Small intestine (tissue), 7 donors: ENCODE data around the gene MTHFD1L. TPM values are rescaled to one million over a fixed set of nuclear protein-coding genes. Genes with fewer than 3 reads are reported as not detected.

Experiments used
- DNase-seq, 2 donors: peaks; one replicate each; pipeline versions ENCODE4 v3.0.0 to v3.0.0-alpha.2; 2013
- FAIRE-seq: peaks from 2 replicates; lab custom pipeline; 2012; peaks lifted over from hg19 to GRCh38; lab: Jason Lieb, UNC
- H3K27ac ChIP-seq, 3 donors: one replicate each; pipeline ENCODE4 v1.5.1; 2013; ENCODE audit warnings: low read length in 2 of 3, mild to moderate bottlenecking in 2 of 3, control low read depth in 1 of 3, inconsistent platforms in 1 of 3, low read depth in 1 of 3, moderate library complexity in 1 of 3
- H3K27me3 ChIP-seq, 3 donors: one replicate each; pipeline ENCODE4 v1.6.1; 2013; ENCODE audit warnings: low read length in 3 of 3, inconsistent platforms in 1 of 3; ENCODE audit not compliant: control insufficient read depth in 3 of 3, insufficient read depth in 3 of 3
- H3K36me3 ChIP-seq, 3 donors: one replicate each; pipeline ENCODE4 v1.6.1; 2013; ENCODE audit warnings: low read length in 3 of 3, inconsistent platforms in 1 of 3, low read depth in 1 of 3, mild to moderate bottlenecking in 1 of 3, moderate library complexity in 1 of 3; ENCODE audit not compliant: control insufficient read depth in 3 of 3, insufficient read depth in 2 of 3
- H3K4me1 ChIP-seq, 3 donors: one replicate each; pipeline ENCODE4 v1.6.1; 2013; ENCODE audit warnings: low read length in 2 of 3, inconsistent platforms in 1 of 3, low read depth in 1 of 3, mild to moderate bottlenecking in 1 of 3, moderate library complexity in 1 of 3; ENCODE audit not compliant: control insufficient read depth in 3 of 3, insufficient read depth in 2 of 3
- H3K4me3 ChIP-seq, 3 donors: one replicate each; pipeline ENCODE4 v1.5.1; 2013; ENCODE audit warnings: low read length in 3 of 3, control low read depth in 1 of 3, inconsistent platforms in 1 of 3, low read depth in 1 of 3, mild to moderate bottlenecking in 1 of 3, moderate library complexity in 1 of 3
- H3K9me3 ChIP-seq, 2 donors: one replicate each; pipeline ENCODE4 v1.6.1; 2013; ENCODE audit warnings: low read depth in 1 of 2, low read length in 1 of 2; ENCODE audit not compliant: control insufficient read depth in 2 of 2, insufficient read depth in 1 of 2
- WGBS, 3 donors: extraction: QIAGEN DNeasy Blood & Tissue Kit; methylation state at CpG; one replicate each; pipeline ENCODE4 v1.1.7; 2013; 5-methylcytosine and 5-hydroxymethylcytosine counted together
- polyA plus RNA-seq, 4 donors: library from polyadenylated mRNA; stranded (reverse) in 3 of 4; unstranded in 1 of 4; fragments of 200-250 nt in 3 of 4; fragments of 120-200 nt in 1 of 4; gene quantifications; one replicate each; pipeline versions ENCODE4 v1.2.1 to v1.2.3, GENCODE V29; 2013
- donor health status: healthy with polysubstance abuse.
- donor health status: control.
- donor health status: control.
- donor health status: Bipolar disorder and iron deficiency.
- donor health status: healthy.

Gene MTHFD1L
- polyA plus RNA-seq, 4 donors: 0.89 to 14.2 (median 4.7) TPM

DNA sequence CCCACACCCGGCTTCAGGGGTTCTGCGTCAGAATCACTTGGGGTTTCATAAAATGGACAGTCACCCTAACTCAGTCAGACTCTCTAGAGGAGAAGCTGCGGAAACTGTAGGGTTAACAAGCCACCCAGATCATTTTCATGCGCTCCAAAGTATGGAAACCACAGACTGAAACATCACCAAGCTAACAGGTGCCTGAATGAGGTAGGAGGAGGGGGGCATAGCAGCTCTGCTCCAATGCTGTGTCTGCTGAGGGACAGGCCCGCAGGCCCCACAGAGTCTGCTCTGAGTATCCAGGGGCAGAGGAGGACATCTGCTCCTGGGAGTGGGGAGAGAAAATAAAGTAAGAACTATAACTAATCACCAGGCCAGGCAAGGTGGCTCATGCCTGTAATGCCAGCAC lies 277.2 kb downstream of the MTHFD1L start:
- no peaks in the 10 kb centered on the region for H3K27me3 ChIP-seq
- no peak overlapping the region for H3K4me3 ChIP-seq
- H3K36me3 ChIP-seq: no peaks in the 10 kb centered on the region
- no peaks in the 10 kb centered on the region for H3K4me1 ChIP-seq
- DNase-seq (no peak), FAIRE-seq (no peak)
- H3K9me3 ChIP-seq: no peaks in the 10 kb centered on the region
- WGBS, 3 donors: 85 to 92% (median 89%) methylated on average over 5 of the region's 5 CpGs
- H3K27ac ChIP-seq: no peak overlapping the region

DNA sequence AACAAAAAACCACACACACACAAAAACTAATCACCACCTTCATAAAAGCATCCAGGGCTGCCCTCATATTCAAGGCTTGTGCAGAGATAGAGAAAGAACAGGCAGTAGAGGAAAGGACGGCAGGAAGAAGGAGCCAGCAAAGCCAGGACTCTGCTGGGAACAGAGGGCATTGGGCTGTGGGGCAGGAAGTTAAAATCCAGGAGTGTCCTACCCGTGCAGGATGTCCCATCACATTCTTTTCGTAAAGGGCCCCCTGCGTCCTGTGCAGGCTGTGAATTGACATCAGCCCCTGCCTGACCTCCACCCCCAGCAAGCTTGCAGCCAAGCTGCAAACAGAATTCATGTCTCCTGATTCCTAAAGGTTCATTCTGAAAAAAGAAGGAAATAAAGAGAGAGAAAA lies 277.8 kb downstream of the MTHFD1L start:
- no peak overlapping the region for H3K4me3 ChIP-seq
- H3K27me3 ChIP-seq: no peaks in the 10 kb centered on the region
- no peaks in the 10 kb centered on the region for H3K4me1 ChIP-seq
- 67 to 78% (median 75%) methylated on average over 4 of the region's 4 CpGs for WGBS, 3 donors
- no peaks in the 10 kb centered on the region for H3K36me3 ChIP-seq
- no peaks in the 10 kb centered on the region for H3K9me3 ChIP-seq
- H3K27ac ChIP-seq: no peak overlapping the region
- DNase-seq (no peak), FAIRE-seq (no peak)

DNA sequence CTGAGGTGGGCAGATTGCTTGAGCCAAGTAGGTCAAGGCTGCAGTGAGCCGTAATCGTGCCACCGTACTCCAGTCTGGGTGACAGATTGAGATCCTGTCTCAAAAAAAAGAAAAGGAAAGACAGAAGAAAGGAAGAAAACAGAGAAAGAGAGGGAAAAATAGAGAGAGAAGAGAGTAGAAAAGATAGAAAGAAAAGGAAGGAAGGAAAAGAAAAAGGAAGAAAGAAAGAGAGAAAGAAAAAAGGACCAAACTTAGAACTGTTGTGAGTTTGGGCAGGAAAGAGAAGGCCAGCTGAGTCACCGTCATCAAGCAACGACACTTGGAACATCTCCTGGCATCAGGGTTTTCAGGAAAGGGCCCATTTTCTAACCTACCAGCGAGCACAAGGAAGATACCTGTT lies 278.3 kb downstream of the MTHFD1L start:
- no peak for FAIRE-seq

DNA sequence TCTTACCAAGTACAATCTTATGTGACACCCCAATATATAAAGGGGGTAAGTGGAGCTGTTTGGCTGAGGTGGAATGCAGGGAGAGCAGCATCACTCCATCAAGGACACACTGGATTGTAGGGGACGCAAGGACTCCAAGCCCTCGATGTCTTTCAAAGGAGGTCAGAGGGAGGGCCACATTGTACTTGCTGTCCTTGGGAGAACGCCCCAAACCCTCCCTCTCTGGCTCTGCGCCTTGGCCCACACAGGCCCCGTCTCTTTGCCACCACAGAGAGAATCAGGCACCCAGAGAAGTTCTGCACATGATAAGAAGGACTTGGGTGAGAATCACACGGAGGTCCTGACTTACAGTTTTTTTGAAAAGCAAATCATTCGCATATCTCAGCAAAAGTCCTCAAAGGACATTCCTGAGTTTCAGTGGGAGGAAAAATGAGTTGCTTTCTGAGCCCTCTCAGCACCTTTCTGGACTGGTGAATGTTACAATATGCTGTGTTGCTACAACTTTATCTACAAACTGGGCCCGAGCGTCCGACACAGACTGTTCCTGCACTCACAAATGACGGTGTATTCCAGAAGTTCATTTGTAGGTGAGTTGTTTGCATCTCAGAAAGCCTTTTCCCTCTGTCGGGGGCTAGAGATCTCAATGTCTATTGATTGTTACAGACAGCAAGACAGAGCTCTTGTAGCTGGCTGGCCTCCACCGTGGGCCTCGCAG lies 281.8 kb downstream of the MTHFD1L start:
- H3K9me3 ChIP-seq: no peaks in the 10 kb centered on the region
- WGBS, 3 donors: 89 to 92% (median 91%) methylated on average over 14 of the region's 14 CpGs
- no peak for FAIRE-seq
- H3K4me3 ChIP-seq: no peak overlapping the region
- H3K36me3 ChIP-seq: no peaks in the 10 kb centered on the region
- H3K4me1 ChIP-seq: no peaks in the 10 kb centered on the region
- no peaks in the 10 kb centered on the region for H3K27me3 ChIP-seq
- DNase-seq: no peak
- H3K27ac ChIP-seq: no peak overlapping the region

More for the DNA sequence above, 278.3 kb downstream of the MTHFD1L start:
- Histone ChIP-seq H3K4me3 (no peak overlapping the region), H3K27me3 (no peaks in the 10 kb centered on the region), H3K36me3 (no peaks in the 10 kb centered on the region), H3K9me3 (no peaks in the 10 kb centered on the region), H3K27ac (no peak overlapping the region), H3K4me1 (no peaks in the 10 kb centered on the region)
- 79 to 84% (median 83%) methylated on average over 6 of the region's 6 CpGs for WGBS, 3 donors
- no peak for DNase-seq

DNA sequence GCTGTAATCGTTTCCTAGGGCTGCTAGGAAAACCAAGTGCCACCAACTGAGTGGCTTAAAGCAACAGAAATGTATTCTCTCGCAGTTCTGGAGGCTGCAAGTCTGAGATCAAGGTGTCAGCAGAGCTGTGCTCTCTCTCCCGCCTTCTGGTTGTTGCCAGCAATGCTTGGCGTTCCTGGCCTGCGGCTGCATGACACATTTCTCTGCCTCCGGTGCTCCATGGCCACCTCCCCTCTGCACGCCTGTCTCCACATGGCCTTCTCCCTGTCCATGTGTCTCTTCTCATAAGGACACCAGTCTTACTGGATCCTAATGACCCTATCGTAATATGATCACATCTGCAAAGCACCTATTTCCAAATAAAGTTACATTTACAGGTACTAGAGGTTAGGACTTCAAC lies 282.6 kb downstream of the MTHFD1L start:
- Histone ChIP-seq H3K9me3 (no peaks in the 10 kb centered on the region), H3K27ac (no peak overlapping the region), H3K36me3 (no peaks in the 10 kb centered on the region), H3K4me3 (no peak overlapping the region), H3K27me3 (no peaks in the 10 kb centered on the region), H3K4me1 (no peaks in the 10 kb centered on the region)
- FAIRE-seq (no peak), DNase-seq (no peak)
- WGBS, 3 donors: 74 to 84% (median 81%) methylated on average over 8 of the region's 8 CpGs

DNA sequence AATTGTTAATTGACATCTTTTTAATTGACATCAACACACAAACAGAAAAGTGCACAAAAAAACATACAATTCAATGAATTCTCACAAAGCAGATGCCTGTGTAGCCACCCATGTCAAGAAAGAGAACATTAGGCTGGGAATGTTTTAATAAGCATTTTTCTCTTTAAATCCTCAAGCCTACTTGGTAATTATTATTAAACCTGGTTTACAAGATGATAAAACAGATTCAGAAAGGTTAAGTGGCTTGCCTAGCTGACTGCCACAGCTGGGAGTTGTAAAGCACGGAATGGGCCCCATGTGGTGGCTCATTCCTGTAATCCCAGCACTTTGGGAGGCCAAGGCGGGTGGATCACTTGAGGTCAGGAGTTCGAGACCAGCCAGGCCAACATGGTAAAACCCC lies 284.3 kb downstream of the MTHFD1L start:
- DNase-seq (no peak), FAIRE-seq (no peak)
- no peaks in the 10 kb centered on the region for H3K4me1 ChIP-seq
- 68 to 90% (median 84%) methylated on average over 3 of the region's 3 CpGs for WGBS, 3 donors
- H3K36me3 ChIP-seq: no peaks in the 10 kb centered on the region
- H3K9me3 ChIP-seq: no peaks in the 10 kb centered on the region
- no peaks in the 10 kb centered on the region for H3K27me3 ChIP-seq
- no peak overlapping the region for H3K4me3 ChIP-seq
- no peak overlapping the region for H3K27ac ChIP-seq
